ENCODE results near the gene KLHL1.

KLHL1 gene

GRCh38 chr13:69872321-69873047, 235.8 kb downstream of the KLHL1 start:
- no peak for DNase-seq (ENCODE audit: low read depth, low spot score)

GRCh38 chr13:69866555-69866954, 241.7 kb downstream of the KLHL1 start:
- DNase-seq (ENCODE audit: low read depth, low spot score), result no peak

GRCh38 chr13:69857183-69857821, 250.9 kb downstream of the KLHL1 start:
- no peak for DNase-seq (ENCODE audit: low read depth, low spot score)

DNA sequence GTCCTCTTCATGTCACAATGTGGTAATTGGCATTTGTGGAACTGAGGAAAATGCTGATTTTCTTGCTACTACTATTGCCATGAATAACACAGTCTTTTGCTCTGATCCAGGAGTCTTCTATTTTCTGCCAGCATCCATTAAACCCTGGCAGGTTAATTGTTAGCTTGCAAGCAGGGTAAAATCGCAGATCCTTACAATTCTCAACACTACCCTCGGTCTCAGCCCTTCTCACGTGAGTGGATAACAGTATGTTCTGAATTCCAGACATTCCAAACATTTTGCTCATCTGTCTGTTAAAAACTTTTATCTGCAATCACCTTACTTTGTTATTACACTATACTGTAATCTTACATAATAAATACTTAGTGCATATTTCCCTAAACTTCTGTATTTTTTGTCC, 251.9 kb downstream of the KLHL1 start:
- peak; percentile 54 for DNase-seq (ENCODE audit: low read depth, low spot score)

- DNase-seq (ENCODE audit: low read depth, low spot score), result no peak
Measured at GRCh38 chr13:69828527-69828926, 279.7 kb downstream of the KLHL1 start.

DNA sequence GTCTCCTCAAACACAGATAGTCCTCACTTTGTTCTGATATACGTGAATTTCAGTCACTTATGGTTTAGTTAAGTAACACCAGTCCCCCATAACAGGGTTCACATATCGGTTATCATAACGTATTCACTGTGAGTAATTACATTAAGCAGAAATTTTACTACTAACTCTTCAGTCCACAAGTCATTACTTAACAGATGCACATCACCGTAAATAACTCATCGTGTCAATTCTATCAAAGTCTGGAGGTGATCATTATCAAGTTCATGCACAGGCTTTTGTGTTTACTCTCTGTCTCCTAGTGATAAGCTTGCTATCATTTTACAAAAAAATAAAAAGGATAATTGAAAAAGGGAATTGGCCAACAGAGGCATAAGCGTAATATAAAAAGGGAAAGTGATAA, 288.1 kb downstream of the KLHL1 start:
- no peak for DNase-seq (ENCODE audit: low read depth, low spot score)

- DNase-seq (ENCODE audit: low read depth, low spot score), result no peak
Measured at GRCh38 chr13:69817333-69817869, 290.9 kb downstream of the KLHL1 start.

DNA sequence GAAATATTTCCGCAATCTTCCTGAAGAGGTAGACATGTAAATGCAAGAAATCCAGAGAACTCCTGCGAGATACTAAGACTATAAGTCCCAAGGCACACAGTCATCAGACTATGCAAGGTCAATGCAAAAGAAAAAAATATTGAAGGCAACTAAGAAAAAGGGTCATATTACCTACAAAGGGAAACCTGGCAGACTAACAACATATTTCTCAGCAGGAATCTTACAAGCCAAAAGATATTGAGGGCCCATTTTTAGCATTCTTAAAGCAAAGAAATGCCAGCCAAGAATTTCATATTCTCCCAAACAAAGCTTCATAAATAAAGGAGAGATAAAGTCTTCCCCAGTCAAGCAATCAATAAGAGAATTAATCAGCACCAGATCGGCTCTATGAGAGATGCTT, 299.1 kb downstream of the KLHL1 start:
- DNase-seq (ENCODE audit: low read depth, low spot score), result no peak

DNA sequence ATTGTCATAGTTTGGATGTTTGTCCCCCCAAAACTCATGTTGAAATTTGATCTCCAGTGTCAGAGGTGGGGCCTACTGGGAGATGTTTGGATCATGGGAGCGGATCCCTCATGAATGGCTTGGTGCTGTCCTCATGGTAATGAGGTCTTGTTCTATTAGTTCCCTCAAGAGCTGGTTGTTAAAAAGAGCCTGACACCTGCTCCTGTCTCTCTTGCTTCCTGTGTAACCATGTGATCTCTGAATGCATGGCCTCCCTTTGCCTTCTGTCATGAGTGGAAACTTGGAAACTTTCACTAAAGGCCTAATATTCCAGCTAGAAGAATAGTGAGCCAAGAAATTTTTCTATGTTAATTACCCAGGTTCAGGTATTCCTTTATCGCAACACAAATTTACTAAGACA, 312.0 kb downstream of the KLHL1 start:
- DNase-seq (ENCODE audit: low read depth, low spot score), result no peak

GRCh38 chr13:69793783-69794453, 314.3 kb downstream of the KLHL1 start:
- peak; percentile 12 for DNase-seq (ENCODE audit: low read depth, low spot score)

- DNase-seq (ENCODE audit: low read depth, low spot score), result no peak
Measured at GRCh38 chr13:69776937-69777336, 331.3 kb downstream of the KLHL1 start.

- DNase-seq (ENCODE audit: low read depth, low spot score), result no peak
Measured at GRCh38 chr13:69769608-69770007, 338.6 kb downstream of the KLHL1 start.

DNA sequence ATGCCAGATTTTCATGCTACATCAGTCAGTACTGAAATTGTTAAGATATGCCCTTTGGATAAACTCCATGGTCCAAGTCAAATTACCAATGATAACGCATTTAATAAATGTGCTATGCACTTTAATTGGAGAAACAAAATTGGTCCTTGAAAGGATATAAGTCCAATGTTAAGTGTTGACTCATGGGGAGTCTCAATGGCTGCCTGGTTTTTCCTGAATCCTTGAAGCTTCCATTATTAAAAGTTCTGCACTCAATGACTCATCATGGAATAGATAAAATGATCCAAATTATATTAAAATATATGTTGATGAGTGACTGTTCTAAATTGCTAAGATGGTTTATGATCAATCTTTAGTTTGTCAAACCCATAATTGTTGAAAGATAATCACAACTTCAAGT, 346.7 kb downstream of the KLHL1 start:
- DNase-seq (ENCODE audit: low read depth, low spot score), result no peak

- no peak for DNase-seq (ENCODE audit: low read depth, low spot score)
Measured at GRCh38 chr13:69755101-69755500, 353.2 kb downstream of the KLHL1 start.

DNA sequence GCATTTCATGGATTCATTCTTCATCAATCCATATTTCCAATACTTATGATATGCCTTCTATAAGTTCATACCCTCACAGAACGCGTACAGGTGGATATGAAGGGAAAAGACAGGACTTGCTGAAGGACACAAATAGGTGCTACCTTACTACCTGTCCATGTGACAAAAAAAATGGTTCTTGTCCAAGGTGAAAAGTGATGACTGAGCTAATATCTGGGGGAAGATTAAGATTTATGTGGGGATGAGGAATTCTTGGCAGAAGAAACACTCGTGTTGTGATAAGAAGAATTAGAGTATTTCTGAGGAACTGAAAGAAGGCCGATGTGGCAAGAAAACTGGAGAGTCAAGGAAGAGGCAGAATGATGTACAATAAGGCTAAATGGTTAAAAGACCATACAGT, 357.0 kb downstream of the KLHL1 start:
- DNase-seq (ENCODE audit: low read depth, low spot score), result no peak

GRCh38 chr13:69737129-69737935, 370.9 kb downstream of the KLHL1 start:
- DNase-seq (ENCODE audit: low read depth, low spot score), result no peak

GRCh38 chr13:69721631-69722030, 386.6 kb downstream of the KLHL1 start:
- DNase-seq (ENCODE audit: low read depth, low spot score), result no peak

GRCh38 chr13:69720278-69720983, 387.8 kb downstream of the KLHL1 start:
- no peak for DNase-seq (ENCODE audit: low read depth, low spot score)

DNA sequence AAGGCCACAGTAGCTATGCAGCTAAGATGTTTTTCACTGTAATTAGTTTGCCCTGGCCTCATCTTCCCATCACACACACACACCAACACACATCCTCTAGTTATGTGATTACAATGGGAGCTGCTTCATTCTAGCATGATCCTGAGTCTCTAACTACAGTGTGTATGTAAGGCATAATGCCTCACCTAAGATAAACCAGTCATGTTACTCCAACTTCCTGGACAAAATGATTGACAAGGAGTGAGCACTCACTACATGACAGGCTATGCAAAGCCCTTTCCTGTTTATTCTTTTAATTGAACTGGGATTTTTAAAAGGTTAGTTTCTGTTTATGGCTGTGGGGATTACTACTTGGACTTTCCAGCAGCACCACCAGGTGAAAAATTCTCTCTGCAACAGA, 401.4 kb downstream of the KLHL1 start:
- DNase-seq (ENCODE audit: low read depth, low spot score), result no peak

GRCh38 chr13:69704311-69704710, 403.9 kb downstream of the KLHL1 start:
- no peak for DNase-seq (ENCODE audit: low read depth, low spot score)

- no peak for DNase-seq (ENCODE audit: low read depth, low spot score)
Measured at GRCh38 chr13:69690999-69691398, 417.3 kb downstream of the KLHL1 start.

Data from iPS DF 19.7 (cell line).